Pancreas (tissue), 10 donors: ENCODE measurements around the gene LDLRAD4. TPM values are rescaled to one million over a fixed set of nuclear protein-coding genes. Genes with fewer than 3 reads are reported as not detected.

Experiments used
- ATAC-seq, 4 donors: fragments of 200-7000 bp; cut with Tn5 transposase; one replicate each; pipeline versions ENCODE4 v1.8.0 to v1.9.1; 2020; ENCODE audit warnings: mild to moderate bottlenecking in 4 of 4, moderate library complexity in 4 of 4
- DNase-seq, 6 donors: peaks; one replicate each; pipeline ENCODE4 v3.0.0-alpha.2; 2020
- FAIRE-seq: peaks from 2 replicates; lab custom pipeline; 2012; peaks lifted over from hg19 to GRCh38; lab: Jason Lieb, UNC
- H3K27ac ChIP-seq, 4 donors: fragments of 200-600 bp; sonication (generic); 1 replicate in 3 of 4; 2 replicates in 1 of 4; pipeline versions ENCODE4 v1.5.0 to v1.8.0; 2020
- H3K27me3 ChIP-seq, 4 donors: fragments of 200-600 bp; one replicate each; pipeline ENCODE4 v1.8.0; 2021
- H3K36me3 ChIP-seq, 3 donors: fragments of 200-600 bp; sonication (generic) in 1 of 3; one replicate each; pipeline versions ENCODE4 v1.5.0 to v1.8.0; 2020 to 2021
- H3K4me1 ChIP-seq, 3 donors: fragments of 200-600 bp; one replicate each; pipeline ENCODE4 v1.8.0; 2021
- H3K4me3 ChIP-seq, 4 donors: fragments of 200-600 bp; sonication (generic) in 2 of 4; one replicate each; pipeline versions ENCODE4 v1.5.0 to v1.8.0; 2020 to 2021
- H3K9me3 ChIP-seq, 4 donors: fragments of 200-600 bp; one replicate each; pipeline ENCODE4 v1.8.0; 2021
- WGBS, 2 donors: extraction: QIAGEN DNeasy Blood & Tissue Kit; methylation state at CpG; one replicate each; pipeline ENCODE4 v1.1.7; 2013; 5-methylcytosine and 5-hydroxymethylcytosine counted together
- intact Hi-C, 3 donors: fragments of 100-400 bp; cut with DNase I; formaldehyde crosslinking; loops; one replicate each; pipeline versions ENCODE4 v1.11.1 to v1.14.2; 2022
- polyA plus RNA-seq, 2 donors: library from polyadenylated mRNA; stranded (reverse); fragments of 200-250 nt; gene quantifications; one replicate each; pipeline ENCODE4 v1.2.3, GENCODE V29; 2013
- total RNA-seq, 6 donors: library from RNA; stranded (reverse); fragmentation: NEBNext Ultra II Directional in 4 of 6; extraction: Animal tissue kit (Norgen Biotek cat#: 25700) in 4 of 6; gene quantifications; one replicate each; pipeline versions ENCODE4 v1.2.1 to v1.2.4, GENCODE V29; 2021 to 2023
- TF ChIP-seq, protein P1 (sequence below), 4 donors: fragments of 200-600 bp; sonication (generic) in 3 of 4; IDR thresholded peaks; one replicate each; pipeline versions ENCODE4 v1.5.0 to v1.8.0; 2021; ENCODE audit warnings: antibody characterized with exemption in 4 of 4
- donor health status: healthy with polysubstance abuse.
- donor health status: DM: no; HTN: no; CAD: no; lungs with moderate emphysema.
- donor health status: DM: no; HTN: no; CAD: no.
- donor health status: control.
- donor health status: control.
- donor health status: Bipolar disorder and iron deficiency.
- donor health status: DM: yes; HTN: yes; CAD: no.
- donor health status: DM: no; HTN: no; CAD: no.
- donor health status: DM: no; HTN: no; CAD: no.
- donor health status: DM: yes; HTN: yes; CAD: no.

The LDLRAD4 gene
- total and polyA plus RNA-seq, 8 donors = 2.5 to 21.8 (median 5.7) TPM

GRCh38 chr18:13222856-13223281 lies 4.3 kb downstream of the LDLRAD4 start:
- peaks cover 0 to 3% (median 0%) of the 10 kb centered on the region in 4 donors for H3K9me3 ChIP-seq
- ATAC-seq = peak; percentile 1 to 44 (median 30)
- no peaks in the 10 kb centered on the region for H3K27me3 ChIP-seq
- TF ChIP-seq, protein P1, sequence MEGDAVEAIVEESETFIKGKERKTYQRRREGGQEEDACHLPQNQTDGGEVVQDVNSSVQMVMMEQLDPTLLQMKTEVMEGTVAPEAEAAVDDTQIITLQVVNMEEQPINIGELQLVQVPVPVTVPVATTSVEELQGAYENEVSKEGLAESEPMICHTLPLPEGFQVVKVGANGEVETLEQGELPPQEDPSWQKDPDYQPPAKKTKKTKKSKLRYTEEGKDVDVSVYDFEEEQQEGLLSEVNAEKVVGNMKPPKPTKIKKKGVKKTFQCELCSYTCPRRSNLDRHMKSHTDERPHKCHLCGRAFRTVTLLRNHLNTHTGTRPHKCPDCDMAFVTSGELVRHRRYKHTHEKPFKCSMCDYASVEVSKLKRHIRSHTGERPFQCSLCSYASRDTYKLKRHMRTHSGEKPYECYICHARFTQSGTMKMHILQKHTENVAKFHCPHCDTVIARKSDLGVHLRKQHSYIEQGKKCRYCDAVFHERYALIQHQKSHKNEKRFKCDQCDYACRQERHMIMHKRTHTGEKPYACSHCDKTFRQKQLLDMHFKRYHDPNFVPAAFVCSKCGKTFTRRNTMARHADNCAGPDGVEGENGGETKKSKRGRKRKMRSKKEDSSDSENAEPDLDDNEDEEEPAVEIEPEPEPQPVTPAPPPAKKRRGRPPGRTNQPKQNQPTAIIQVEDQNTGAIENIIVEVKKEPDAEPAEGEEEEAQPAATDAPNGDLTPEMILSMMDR (IDR thresholded peaks at IDR 0.05) = no peak
- no peak for FAIRE-seq
- peaks cover 0 to 22% (median 17%) of the 10 kb centered on the region in 3 donors for H3K4me1 ChIP-seq
- peak overlapping the region in 3 of 4 donors; percentile 19 to 62 (median 60) for H3K27ac ChIP-seq
- no peak overlapping the region for H3K4me3 ChIP-seq
- H3K36me3 ChIP-seq = no peaks in the 10 kb centered on the region
- 52 to 57% methylated on average over 4 of the region's 4 CpGs for WGBS, 2 donors
- intact Hi-C loops = no loop called here
- DNase-seq = peak in 1 of 6 donors; percentile 24

GRCh38 chr18:13223311-13224143 lies 5.0 kb downstream of the LDLRAD4 start:
- peak in 3 of 4 donors; percentile 14 to 57 (median 34) for ATAC-seq
- no peak for FAIRE-seq
- TF ChIP-seq, protein P1 (IDR thresholded peaks at IDR 0.05) = no peak
- Histone ChIP-seq H3K36me3 (no peaks in the 10 kb centered on the region), H3K27ac (peak overlapping the region in 3 of 4 donors; percentile 19 to 62 (median 60)), H3K9me3 (peaks cover 0 to 3% (median 0%) of the 10 kb centered on the region in 4 donors), H3K4me3 (no peak overlapping the region), H3K27me3 (no peaks in the 10 kb centered on the region), H3K4me1 (peaks cover 0 to 22% (median 17%) of the 10 kb centered on the region in 3 donors)
- intact Hi-C loops = no loop called here
- DNase-seq = peak in 1 of 6 donors; percentile 47
- WGBS, 2 donors = 70% methylated on average over 13 of the region's 13 CpGs

DNA sequence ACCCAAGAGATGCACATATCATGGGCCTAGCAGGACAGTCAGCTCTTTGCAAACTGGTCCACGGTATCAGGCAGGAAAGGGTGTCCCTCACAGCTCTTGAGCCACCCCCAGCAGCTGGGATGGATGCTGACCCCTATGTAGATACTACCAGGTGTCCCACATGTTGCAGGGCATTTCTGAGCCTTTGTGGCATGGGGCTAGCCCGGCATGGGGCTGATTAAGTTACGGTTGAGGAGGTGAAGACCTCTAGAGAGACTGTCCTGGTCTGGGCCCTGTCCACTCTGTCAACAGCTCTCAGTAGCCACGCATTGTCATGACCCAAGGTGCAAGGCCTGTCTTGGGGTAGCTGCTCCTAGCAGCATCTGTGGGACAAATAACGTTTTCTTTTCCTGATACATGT lies 6.7 kb downstream of the LDLRAD4 start:
- H3K9me3 ChIP-seq = peaks cover 0 to 3% (median 0%) of the 10 kb centered on the region in 4 donors
- 82 to 87% methylated on average over 5 of the region's 5 CpGs for WGBS, 2 donors
- no peak for FAIRE-seq

GRCh38 chr18:13226533-13227144 lies 8.1 kb downstream of the LDLRAD4 start:
- Histone ChIP-seq H3K36me3 (no peaks in the 10 kb centered on the region), H3K4me1 (peaks cover 0 to 15% (median 15%) of the 10 kb centered on the region in 3 donors), H3K4me3 (no peak overlapping the region), H3K9me3 (peaks cover 0 to 3% (median 0%) of the 10 kb centered on the region in 4 donors), H3K27me3 (no peaks in the 10 kb centered on the region), H3K27ac (no peak overlapping the region)
- intact Hi-C loops = no loop called here
- ATAC-seq (no peak), FAIRE-seq (no peak), DNase-seq (no peak)
- WGBS, 2 donors = 82 to 85% methylated on average over 5 of the region's 5 CpGs
- TF ChIP-seq, protein P1 (IDR thresholded peaks at IDR 0.05) = no peak

More for the DNA sequence above, 6.7 kb downstream of the LDLRAD4 start:
- peaks cover 0 to 22% (median 17%) of the 10 kb centered on the region in 3 donors for H3K4me1 ChIP-seq
- intact Hi-C loops = no loop called here
- H3K36me3 ChIP-seq = no peaks in the 10 kb centered on the region
- no peak overlapping the region for H3K27ac ChIP-seq
- TF ChIP-seq, protein P1 (IDR thresholded peaks at IDR 0.05) = no peak
- DNase-seq (no peak), ATAC-seq (no peak)
- no peaks in the 10 kb centered on the region for H3K27me3 ChIP-seq
- no peak overlapping the region for H3K4me3 ChIP-seq
